CD4-positive, alpha-beta T cell (primary cell): Measurements from ENCODE around the gene ZNF700. TPM values are rescaled to one million over a fixed set of nuclear protein-coding genes. Genes with fewer than 3 reads are reported as not detected.

Source experiments
- ATAC-seq: fragments of 200-7000 bp; cut with Tn5 transposase; one replicate; pipeline ENCODE4 v1.10.0; 2022; ENCODE audit warnings: mild to moderate bottlenecking; ENCODE audit not compliant: poor library complexity
- CTCF ChIA-PET: fragments of 350-600 bp; sonication (Branson Sonifier 250); formaldehyde crosslinking; loops from one replicate; lab custom pipeline; 2021; ENCODE audit warnings: antibody characterized with exemption, inconsistent platforms; lab: Charles Lee
- POLR2A ChIA-PET: fragments of 350-600 bp; sonication (Branson Sonifier 250); formaldehyde crosslinking; loops from one replicate; lab custom pipeline; 2021; ENCODE audit warnings: antibody characterized with exemption, inconsistent platforms; lab: Charles Lee
- DNase-seq, 14 experiments: peaks; one replicate each; pipeline ENCODE4 v3.0.0-alpha.2; 2013 to 2020; ENCODE audit warnings: mixed read lengths in 2 of 14
- H3K27ac ChIP-seq, 2 donors: one replicate each; pipeline versions ENCODE4 v1.5.1 to v1.7.0; 2013; ENCODE audit warnings: low read length in 2 of 2, low read depth in 1 of 2, mild to moderate bottlenecking in 1 of 2
- H3K27me3 ChIP-seq, 2 experiments: 1 replicate in 1 of 2; 2 replicates in 1 of 2; pipeline versions ENCODE4 v1.6.1 to v1.7.0; 2013; ENCODE audit warnings: low read length in 2 of 2, control low read depth in 1 of 2, mild to moderate bottlenecking in 1 of 2, moderate library complexity in 1 of 2; ENCODE audit not compliant: insufficient read depth in 2 of 2, control insufficient read depth in 1 of 2
- H3K36me3 ChIP-seq: one replicate; pipeline ENCODE4 v1.6.1; 2013; ENCODE audit warnings: low read length, control low read depth; ENCODE audit not compliant: insufficient read depth
- H3K4me1 ChIP-seq: one replicate; pipeline ENCODE4 v1.6.1; 2013; ENCODE audit warnings: low read length, control low read depth; ENCODE audit not compliant: insufficient read depth
- H3K4me3 ChIP-seq: one replicate; pipeline ENCODE4 v1.5.1; 2013; ENCODE audit warnings: mild to moderate bottlenecking, low read length, moderate library complexity
- H3K9me3 ChIP-seq, 2 experiments: 1 replicate in 1 of 2; 2 replicates in 1 of 2; pipeline versions ENCODE4 v1.6.1 to v1.7.0; 2013; ENCODE audit warnings: low read length in 2 of 2, mild to moderate bottlenecking in 2 of 2, control low read depth in 1 of 2, moderate library complexity in 1 of 2; ENCODE audit not compliant: control insufficient read depth in 1 of 2, insufficient read depth in 1 of 2
- H3K27ac Mint-ChIP-seq: one replicate; pipeline ENCODE4 v1.8.0; 2020; ENCODE audit warnings: mixed read lengths
- H3K27me3 Mint-ChIP-seq: one replicate; pipeline ENCODE4 v1.8.0; 2021; ENCODE audit warnings: mixed read lengths
- H3K36me3 Mint-ChIP-seq: one replicate; pipeline ENCODE4 v1.8.0; 2021; ENCODE audit warnings: low read depth, mixed read lengths
- H3K4me1 Mint-ChIP-seq: one replicate; pipeline ENCODE4 v1.8.0; 2021; ENCODE audit warnings: low read depth, mixed read lengths
- H3K4me3 Mint-ChIP-seq: one replicate; pipeline ENCODE4 v1.8.0; 2020; ENCODE audit warnings: mild to moderate bottlenecking, mixed read lengths
- H3K9me3 Mint-ChIP-seq: one replicate; pipeline ENCODE4 v1.8.0; 2020; ENCODE audit warnings: mixed read lengths
- CTCF ChIP-seq: fragments of 200-600 bp; IDR thresholded peaks from one replicate; pipeline ENCODE4 v1.8.0; 2022; ENCODE audit warnings: antibody characterized with exemption, mild to moderate bottlenecking
- intact Hi-C, 2 experiments: fragments of 100-400 bp; cut with DNase I in 1 of 2; cut with micrococcal nuclease in 1 of 2; formaldehyde crosslinking; loops; one replicate each; pipeline versions ENCODE4 v1.15.1 to v1.9.0; 2023 to 2025; cut with DNase I, micrococcal nuclease
- total RNA-seq, 174 experiments: library from RNA in 2 of 174; stranded (reverse) in 2 of 174; gene quantifications; one replicate each; pipeline ENCODE4 v1.2.3 and lab custom pipeline; 2021 to 2026

Gene ZNF700
- total RNA-seq, 2 experiments from 2014 or later, result 13.2 to 14.5 TPM

DNA sequence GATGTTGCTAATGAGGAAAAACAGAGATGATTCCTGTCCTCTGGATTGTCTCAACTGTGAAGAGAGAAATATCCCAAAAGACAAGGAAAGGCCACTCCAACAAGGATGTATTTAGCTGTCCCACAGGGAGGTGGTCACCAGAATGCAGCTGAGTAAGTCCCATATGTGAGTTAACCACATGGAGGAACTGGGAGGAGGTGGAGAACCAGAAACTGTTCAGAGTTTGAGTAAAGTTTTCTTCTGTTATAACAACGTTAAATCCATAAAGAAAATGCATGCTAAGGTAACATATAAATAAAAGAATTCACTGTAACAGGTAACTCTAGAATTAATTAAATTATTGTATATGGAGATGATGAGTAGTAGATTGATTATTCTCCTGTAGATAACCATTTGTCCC, 45.3 kb downstream of the ZNF700 start:
- DNase-seq (no peak), ATAC-seq (no peak)
- no peak overlapping the region for H3K27ac ChIP-seq
- H3K4me3 Mint-ChIP-seq, result no peak overlapping the region
- no peak overlapping the region for H3K4me3 ChIP-seq
- H3K36me3 Mint-ChIP-seq, result peaks cover 44% of the 10 kb centered on the region
- peaks cover 2% of the 10 kb centered on the region for H3K9me3 Mint-ChIP-seq
- no peaks in the 10 kb centered on the region for H3K27me3 Mint-ChIP-seq
- H3K27me3 ChIP-seq, result no peaks in the 10 kb centered on the region
- no peak overlapping the region for H3K27ac Mint-ChIP-seq
- intact Hi-C loops, result no loop called here
- peaks cover 12% of the 10 kb centered on the region for H3K4me1 Mint-ChIP-seq
- ChIA-PET POLR2A (interaction anchor here (0.7 kb wide), 1 partner anchor 18 kb away, joined by 3 read pairs; no protein-coding TSS in a partner anchor), CTCF (no interaction called here)
- H3K9me3 ChIP-seq, result peaks cover 0 to 9% of the 10 kb centered on the region in 2 experiments
- no peak for TF ChIP-seq CTCF
- no peaks in the 10 kb centered on the region for H3K36me3 ChIP-seq
- peaks cover 13% of the 10 kb centered on the region for H3K4me1 ChIP-seq

DNA sequence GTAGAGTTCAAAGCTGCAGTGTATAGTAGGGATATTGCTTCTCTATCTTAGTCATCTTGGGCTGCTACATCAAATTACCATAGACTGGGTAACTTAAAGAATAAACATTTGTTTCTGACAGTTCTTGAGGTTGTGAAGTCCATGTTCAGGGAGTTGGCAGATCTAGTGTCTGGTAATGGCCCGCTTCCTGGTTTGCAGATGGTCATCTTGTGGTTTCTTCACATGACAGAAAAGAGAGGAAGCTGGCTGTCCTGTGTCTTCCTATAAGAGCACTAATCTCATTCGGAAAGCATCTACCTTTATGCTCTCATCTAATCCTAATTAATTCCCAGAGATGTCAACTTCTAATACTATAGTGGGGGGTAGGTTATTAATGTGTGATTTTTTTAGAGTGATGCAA, 46.1 kb downstream of the ZNF700 start:
- Histone ChIP-seq H3K9me3 (peaks cover 0 to 13% of the 10 kb centered on the region in 2 experiments), H3K4me3 (no peak overlapping the region), H3K27ac (no peak overlapping the region), H3K27me3 (no peaks in the 10 kb centered on the region), H3K36me3 (no peaks in the 10 kb centered on the region), H3K4me1 (peaks cover 5% of the 10 kb centered on the region)
- intact Hi-C loops, result no loop called here
- H3K9me3 Mint-ChIP-seq, result peaks cover 2% of the 10 kb centered on the region
- no peak for DNase-seq
- H3K27ac Mint-ChIP-seq, result no peak overlapping the region
- CTCF ChIA-PET, result interaction anchor here (0.5 to 1.4 kb wide), 2 partner anchors 170 to 677 kb away, joined by 3 to 4 read pairs; partner anchors contain the start of gene ZNF20
- peaks cover 45% of the 10 kb centered on the region for H3K36me3 Mint-ChIP-seq
- no peak overlapping the region for H3K4me3 Mint-ChIP-seq
- no peak for ATAC-seq
- H3K4me1 Mint-ChIP-seq, result peaks cover 5% of the 10 kb centered on the region
- H3K27me3 Mint-ChIP-seq, result no peaks in the 10 kb centered on the region
- TF ChIP-seq CTCF, result no peak
- POLR2A ChIA-PET, result no interaction called here

DNA sequence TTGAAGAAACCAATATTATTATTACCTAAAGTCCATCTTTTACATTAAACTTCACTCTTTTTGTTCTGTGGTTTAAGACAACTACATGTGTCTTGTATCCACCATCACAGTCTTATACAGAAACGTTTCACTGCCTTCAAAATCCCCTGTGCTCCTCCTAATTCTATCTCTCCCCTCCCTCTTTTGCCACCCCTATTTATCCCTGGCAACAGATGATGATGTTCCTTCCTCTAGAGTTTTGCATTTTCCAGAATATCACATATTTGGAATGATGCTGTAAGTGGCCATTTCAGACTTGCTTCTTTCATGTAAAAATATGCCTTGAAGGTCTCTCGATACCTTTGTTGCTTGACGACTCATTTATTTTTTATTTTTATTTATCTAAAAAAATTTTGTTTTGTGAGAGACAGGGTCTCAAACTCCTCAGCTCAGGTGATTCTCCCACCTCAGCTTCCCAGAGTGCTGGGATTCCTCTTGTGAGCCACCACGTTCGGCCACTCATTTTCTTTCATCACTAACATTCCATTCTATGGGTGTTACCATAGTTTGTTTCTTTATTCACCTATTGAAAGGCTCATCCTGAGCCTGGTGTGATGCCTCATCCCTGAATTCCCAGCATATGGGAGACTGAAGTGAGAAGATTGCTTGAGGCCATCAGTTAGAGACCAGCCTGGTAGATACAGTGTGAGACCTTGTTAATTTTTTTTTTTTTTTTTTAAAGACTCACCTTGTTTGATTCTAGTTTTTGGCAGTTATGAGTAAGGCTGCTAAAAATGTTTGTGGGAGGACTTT, 48.3 kb downstream of the ZNF700 start:
- peaks cover 12% of the 10 kb centered on the region for H3K36me3 ChIP-seq
- H3K9me3 ChIP-seq, result peaks cover 17 to 20% of the 10 kb centered on the region in 2 experiments
- Mint-ChIP-seq H3K27ac (no peak overlapping the region), H3K9me3 (peaks cover 5% of the 10 kb centered on the region), H3K27me3 (no peaks in the 10 kb centered on the region), H3K36me3 (peaks cover 65% of the 10 kb centered on the region), H3K4me1 (no peaks in the 10 kb centered on the region), H3K4me3 (no peak overlapping the region)
- no peaks in the 10 kb centered on the region for H3K4me1 ChIP-seq
- no peaks in the 10 kb centered on the region for H3K27me3 ChIP-seq
- TF ChIP-seq CTCF, result no peak
- ChIA-PET POLR2A (interaction anchor here (0.6 kb wide), 1 partner anchor 20 kb away, joined by 3 read pairs; no protein-coding TSS in a partner anchor), CTCF (no interaction called here)
- intact Hi-C loops, result no loop called here
- H3K27ac ChIP-seq, result no peak overlapping the region
- H3K4me3 ChIP-seq, result no peak overlapping the region
- DNase-seq (no peak), ATAC-seq (no peak)
